HepG2 (cell line): ENCODE data around the gene TVP23A. TPM values are rescaled to one million over a fixed set of nuclear protein-coding genes. Genes with fewer than 3 reads are reported as not detected.

Source experiments
- ATAC-seq: fragments of 200-7000 bp; cut with Tn5 transposase; 3 replicates; pipeline ENCODE4 v1.9.1; 2020; ENCODE audit warnings: mild to moderate bottlenecking, moderate library complexity
- BruUV-seq: library from RNA; stranded (reverse); fragments of 400-500 nt; replicated peaks from 2 replicates; lab custom pipeline; 2021; lab: Mats Ljungman, UMichigan
- CTCF ChIA-PET: fragments of 300-600 bp; formaldehyde crosslinking; extraction: SDS; loops from one replicate; lab custom pipeline; 2021; ENCODE audit warnings: low total read pairs, inconsistent platforms, low intra/inter-chr PET ratio; lab: Yijun Ruan, JAX
- POLR2A ChIA-PET: fragments of 350-600 bp; sonication (Branson Sonifier 250); formaldehyde crosslinking; loops from one replicate; lab custom pipeline; 2020; ENCODE audit warnings: antibody characterized with exemption, inconsistent platforms; lab: Yijun Ruan, JAX
- DNase-seq: peaks from one replicate; pipeline ENCODE4 v3.0.0-alpha.2; 2015; ENCODE audit warnings: low spot score
- FAIRE-seq: peaks from 3 replicates; lab custom pipeline; 2011; peaks lifted over from hg19 to GRCh38; lab: Jason Lieb, UNC
- H2AFZ ChIP-seq: one replicate; pipeline ENCODE4 v1.6.1; 2011; ENCODE audit warnings: low read length, inconsistent platforms
- H3K27ac ChIP-seq: fragments of 300-600 bp; 3 replicates; pipeline ENCODE4 v1.8.0; 2011; ENCODE audit warnings: mixed run types, mild to moderate bottlenecking, mixed read lengths, low read length, inconsistent platforms; ENCODE audit not compliant: insufficient read depth; ENCODE audit errors: extremely low read length
- H3K27me3 ChIP-seq, 2 experiments: fragments of 200-600 bp in 1 of 2; 2 replicates in 1 of 2; 3 replicates in 1 of 2; pipeline versions ENCODE4 v1.6.0 to v1.8.0; 2011; ENCODE audit warnings: low read length in 2 of 2, mild to moderate bottlenecking in 2 of 2, moderate library complexity in 2 of 2, inconsistent platforms in 1 of 2; ENCODE audit not compliant: insufficient read depth in 2 of 2, control insufficient read depth in 1 of 2
- H3K36me3 ChIP-seq, 2 experiments: fragments of 200-600 bp in 1 of 2; replicated peaks in 1 of 2; 2 replicates in 1 of 2; 3 replicates in 1 of 2; pipeline versions ENCODE4 v1.5.1 to v1.8.0; 2011; ENCODE audit warnings: low read length in 2 of 2, inconsistent platforms in 1 of 2; ENCODE audit not compliant: insufficient read depth in 2 of 2, control insufficient read depth in 1 of 2
- H3K4me1 ChIP-seq: 2 replicates; pipeline ENCODE4 v1.5.1; 2012; ENCODE audit warnings: low read length, inconsistent platforms; ENCODE audit not compliant: insufficient read depth
- H3K4me2 ChIP-seq: 2 replicates; pipeline ENCODE4 v1.6.0; 2011; ENCODE audit warnings: low read depth, low read length, inconsistent platforms
- H3K4me3 ChIP-seq, 3 experiments: fragments of 200-600 bp in 1 of 3; sonication (generic), shearing (Covaris generic) in 1 of 3; replicated peaks in 1 of 3; 2 replicates each; pipeline ENCODE4 v1.5.1; 2011 to 2016; ENCODE audit warnings: low read length in 3 of 3, inconsistent platforms in 2 of 3, low read depth in 2 of 3, mild to moderate bottlenecking in 2 of 3, control low read depth in 1 of 3, mixed read lengths in 1 of 3; ENCODE audit not compliant: insufficient read depth in 1 of 3
- H3K79me2 ChIP-seq: one replicate; pipeline ENCODE4 v1.6.1; 2011; ENCODE audit warnings: low read length, inconsistent platforms; ENCODE audit not compliant: insufficient read depth
- H3K9ac ChIP-seq: 2 replicates; pipeline ENCODE4 v1.6.0; 2011; ENCODE audit warnings: mild to moderate bottlenecking, low read depth, low read length, inconsistent platforms; ENCODE audit not compliant: insufficient read depth
- H3K9me3 ChIP-seq: 2 replicates; pipeline ENCODE4 v1.5.1; 2012; ENCODE audit warnings: mild to moderate bottlenecking, low read length
- H4K20me1 ChIP-seq: 2 replicates; pipeline ENCODE4 v1.6.0; 2011; ENCODE audit warnings: inconsistent platforms, mild to moderate bottlenecking, low read length, moderate library complexity; ENCODE audit not compliant: insufficient read depth
- ATF2 ChIP-seq: sonication (generic); formaldehyde crosslinking; IDR thresholded peaks from 2 replicates; pipeline ENCODE4 v1.4.0; 2020; ENCODE audit warnings: missing genetic modification reagents
- ATF4 ChIP-seq, 2 experiments: fragments of 450-650 bp in 1 of 2; sonication (generic) in 1 of 2; formaldehyde crosslinking; IDR thresholded peaks; 2 replicates each; pipeline versions ENCODE4 v1.5.0 to v1.8.0; 2020 to 2022; ENCODE audit warnings: mild to moderate bottlenecking in 1 of 2, missing genetic modification reagents in 1 of 2
- NFE2 ChIP-seq: sonication (generic); formaldehyde crosslinking; IDR thresholded peaks from 2 replicates; pipeline ENCODE4 v1.4.0; 2020; ENCODE audit warnings: missing genetic modification reagents
- PCBP2 ChIP-seq: fragments of 200-400 bp; formaldehyde crosslinking; optimal IDR thresholded peaks from 2 replicates; pipeline ENCODE3; 2018; ENCODE audit warnings: low read length, low read depth; ENCODE audit not compliant: poor library complexity, severe bottlenecking
- RFX5 ChIP-seq: IDR thresholded peaks from 2 replicates; pipeline ENCODE4 v1.6.1; 2011; ENCODE audit warnings: low read depth, low read length, improper control_type of control experiment
- ZBTB42 ChIP-seq: sonication (generic); formaldehyde crosslinking; IDR thresholded peaks from 2 replicates; pipeline ENCODE4 v1.5.0; 2020; ENCODE audit warnings: mild to moderate bottlenecking, missing genetic modification reagents
- ZNF431 ChIP-seq: sonication (generic); formaldehyde crosslinking; IDR thresholded peaks from 2 replicates; pipeline ENCODE4 v1.9.0; 2022; ENCODE audit warnings: missing genetic modification reagents, low read depth, mild to moderate bottlenecking, borderline replicate concordance
- ZNF770 ChIP-seq: sonication (generic); formaldehyde crosslinking; IDR thresholded peaks from 2 replicates; pipeline ENCODE4 v1.5.0; 2020; ENCODE audit warnings: mild to moderate bottlenecking, missing genetic modification reagents
- WGBS: methylation state at CpG from one replicate; pipeline ENCODE4 v1.1.6; 2017; ENCODE audit warnings: low lambda C conversion rate; 5-methylcytosine and 5-hydroxymethylcytosine counted together
- in situ Hi-C: cut with HindIII; loops from 2 replicates; pipeline ENCODE4 v1.10.0; 2017; ENCODE audit warnings: low pct_unique_long_range_greater_than_20kb; ENCODE audit not compliant: extremely low pct_ligation_motif_present
- intact Hi-C: fragments of 100-400 bp; cut with micrococcal nuclease; formaldehyde crosslinking; loops from one replicate; pipeline ENCODE4 v1.10.0; 2022; ENCODE audit not compliant: unreplicated experiment
- polyA plus RNA-seq, 8 experiments: library from polyadenylated mRNA; depleted of rRNA in 3 of 8; stranded (reverse) in 7 of 8; unstranded in 1 of 8; fragments of >200 nt; fragmentation: Illumina TruSeq in 4 of 8; extraction: Trizol in 4 of 8; gene quantifications; 2 replicates each; pipeline versions ENCODE4 v1.2.1 to v1.2.3, GENCODE V29; 2011 to 2016; ENCODE audit warnings: low read depth in 4 of 8, missing spikeins in 1 of 8, mixed read lengths in 1 of 8; ENCODE audit not compliant: insufficient read depth in 1 of 8
- total RNA-seq, 5 experiments: library from RNA; depleted of rRNA; stranded (reverse); fragments of >200 nt; fragmentation: Illumina TruSeq; extraction: Trizol; gene quantifications; 2 replicates each; pipeline ENCODE4 v1.2.3, GENCODE V29; 2016; ENCODE audit warnings: low read depth in 1 of 5

TVP23A gene
- total and polyA plus RNA-seq, 2 of the 13 experiments (the other 11 are each of a cell fraction or from before 2014, with no cell fraction given): not detected

GRCh38 chr16:10828851-10829366, 10.3 kb upstream of the TVP23A start (continued):
- TF ChIP-seq NFE2 (CRISPR knock-in tag): no peak
- no peak for TF ChIP-seq ZNF431

GRCh38 chr16:10827691-10828341, 9.2 kb upstream of the TVP23A start:
- in situ Hi-C loops (no loop called here), intact Hi-C loops (no loop called here)
- Histone ChIP-seq H2AFZ (no peak overlapping the region), H3K36me3 (no peaks in the 10 kb centered on the region), H3K9me3 (no peaks in the 10 kb centered on the region), H3K27ac (no peak overlapping the region), H3K9ac (no peak overlapping the region), H3K27me3 (peaks cover 3 to 18% of the 10 kb centered on the region in 2 experiments; a peak in 4 of 5 replicates), H3K4me2 (no peak overlapping the region), H3K4me1 (no peaks in the 10 kb centered on the region), H4K20me1 (no peaks in the 10 kb centered on the region), H3K79me2 (no peaks in the 10 kb centered on the region), H3K4me3 (no peak overlapping the region)
- TF ChIP-seq PCBP2: no peak
- TF ChIP-seq RFX5: peak; percentile 28; the same call in 1 of the 2 replicates
- DNase-seq: no peak
- CTCF ChIA-PET: no interaction called here
- no peak for FAIRE-seq
- POLR2A ChIA-PET: no interaction called here
- WGBS: 49% methylated on average over 11 of the region's 11 CpGs
- BruUV-seq: no TSS peak
- ATAC-seq: peak; percentile 33

- Histone ChIP-seq H3K4me1 (no peaks in the 10 kb centered on the region), H3K27ac (no peak overlapping the region)
- TF ChIP-seq ZNF770 (CRISPR knock-in tag) (0 out of 2 replicates have a peak, but pooled peaks have one; percentile 15), ZBTB42 (CRISPR knock-in tag) (no peak), ATF4 (CRISPR knock-in tag; IDR thresholded peaks at IDR 0.05) (no peak), ATF2 (CRISPR knock-in tag) (no peak)
- TF ChIP-seq, all 625 proteins: peak for 1
- Histone ChIP-seq H3K27me3 (peaks cover 8 to 42% of the 10 kb centered on the region in 2 experiments), H3K9ac (no peak overlapping the region), H2AFZ (no peak overlapping the region), H3K36me3 (no peaks in the 10 kb centered on the region), H3K4me3 (no peak overlapping the region), H3K9me3 (no peaks in the 10 kb centered on the region), H4K20me1 (no peaks in the 10 kb centered on the region), H3K79me2 (no peaks in the 10 kb centered on the region), H3K4me2 (no peak overlapping the region)
- in situ Hi-C loops (no loop called here), intact Hi-C loops (no loop called here)
- POLR2A ChIA-PET: no interaction called here
- no peak for FAIRE-seq
- CTCF ChIA-PET: no interaction called here
- WGBS: 26% methylated on average over 13 of the region's 13 CpGs
- DNase-seq: no peak
- no TSS peak for BruUV-seq
- no peak for ATAC-seq
Measured at GRCh38 chr16:10824111-10824893, 5.7 kb upstream of the TVP23A start.
